GM21619 (cell line): Measurements from ENCODE around the gene NBEAL2.

Experiments used
- ATAC-seq: cut with Tn5 transposase; IDR thresholded peaks from one replicate; pipeline ENCODE4 v1.9.1; 2021; ENCODE audit not compliant: unreplicated experiment

NBEAL2 gene

GRCh38 chr3:46986782-46987310 lies 7.4 kb downstream of the NBEAL2 start:
- ATAC-seq = no peak

- peak; percentile 3 for ATAC-seq
These were observed 7.9 kb downstream of the NBEAL2 start for GRCh38 chr3:46987319-46987742.

- ATAC-seq = peak; percentile 68
These were observed 8.4 kb downstream of the NBEAL2 start for GRCh38 chr3:46987743-46988401.

GRCh38 chr3:46988616-46989015 lies 9.2 kb downstream of the NBEAL2 start:
- ATAC-seq = no peak

- ATAC-seq = no peak
These were observed 9.8 kb downstream of the NBEAL2 start for GRCh38 chr3:46989146-46989810.

GRCh38 chr3:46990573-46991374 lies 11.3 kb downstream of the NBEAL2 start:
- no peak for ATAC-seq

- no peak for ATAC-seq
These were observed 12.1 kb downstream of the NBEAL2 start for GRCh38 chr3:46991406-46992165.

- ATAC-seq = no peak
These were observed 12.8 kb downstream of the NBEAL2 start for GRCh38 chr3:46992231-46992630.

- ATAC-seq = no peak
These were observed 13.8 kb downstream of the NBEAL2 start for GRCh38 chr3:46993292-46993691.

GRCh38 chr3:46993986-46994385 lies 14.5 kb downstream of the NBEAL2 start:
- no peak for ATAC-seq

GRCh38 chr3:46994801-46995731 lies 15.6 kb downstream of the NBEAL2 start:
- no peak for ATAC-seq

- ATAC-seq = no peak
These were observed 16.6 kb downstream of the NBEAL2 start for GRCh38 chr3:46995901-46996562.

- no peak for ATAC-seq
These were observed 17.4 kb downstream of the NBEAL2 start for GRCh38 chr3:46996689-46997452.

GRCh38 chr3:46997453-46998091 lies 18.1 kb downstream of the NBEAL2 start:
- ATAC-seq = no peak

GRCh38 chr3:46998121-46998851 lies 18.8 kb downstream of the NBEAL2 start:
- no peak for ATAC-seq

- no peak for ATAC-seq
These were observed 19.5 kb downstream of the NBEAL2 start for GRCh38 chr3:46998852-46999515.
